Fibroblast of villous mesenchyme (primary cell): ENCODE results near the gene STXBP6. TPM values are rescaled to one million over a fixed set of nuclear protein-coding genes. Genes with fewer than 3 reads are reported as not detected.

ENCODE experiments used
- DNase-seq: peaks from one replicate; pipeline ENCODE4 v3.0.0-alpha.2; 2010; ENCODE audit warnings: low read depth
- H3K4me3 ChIP-seq: 2 replicates; pipeline ENCODE4 v1.5.1; 2011; ENCODE audit warnings: low read depth, mild to moderate bottlenecking, low read length
- CTCF ChIP-seq: IDR thresholded peaks from 2 replicates; pipeline ENCODE4 v1.5.1; 2012; ENCODE audit warnings: low read depth, mild to moderate bottlenecking, low read length; ENCODE audit not compliant: insufficient read depth
- total RNA-seq: library from RNA; depleted of rRNA; stranded (reverse); fragments of >200 nt; gene quantifications from 2 replicates; pipeline ENCODE4 v1.2.3, GENCODE V29; 2012

Gene STXBP6
- total RNA-seq, 1 donor, result 4.7 TPM

DNA sequence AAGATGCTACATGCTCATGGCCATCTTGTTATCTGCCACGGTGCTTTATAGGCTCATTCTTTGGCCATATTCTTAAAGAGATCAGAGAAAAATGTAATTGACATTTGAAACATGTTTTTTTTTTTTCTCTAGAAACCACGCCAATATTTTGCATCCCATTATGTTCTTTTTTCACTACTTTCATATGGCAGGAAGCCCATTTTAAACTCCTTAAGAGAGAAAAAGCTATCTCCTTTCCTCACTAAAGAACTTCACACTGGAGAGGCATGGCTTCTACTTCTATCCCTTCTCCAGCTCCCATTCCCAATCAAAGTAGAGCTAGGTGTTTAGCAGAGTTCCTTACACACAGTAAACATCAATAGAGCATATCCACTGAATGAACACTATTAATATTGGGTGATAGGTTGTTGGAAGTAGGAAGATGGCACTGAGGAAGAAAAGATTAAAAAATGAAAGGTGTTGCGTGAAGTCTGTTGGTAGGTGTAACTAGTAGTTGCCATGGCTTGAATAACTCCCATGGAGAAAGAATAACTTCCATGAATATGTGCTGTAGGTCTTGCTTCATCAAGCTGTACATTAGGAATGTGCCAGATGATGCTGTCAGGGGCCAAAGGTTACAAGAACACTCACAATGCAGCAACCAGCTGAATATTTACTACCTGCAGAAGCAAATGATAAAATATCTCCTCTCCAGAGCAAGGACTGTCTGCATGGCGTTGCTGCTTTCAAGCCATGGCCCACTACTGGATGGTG is 178.8 kb downstream of the STXBP6 start:
- no peak for TF ChIP-seq CTCF
- peak; percentile 34 for DNase-seq
- no peak overlapping the region for H3K4me3 ChIP-seq

- DNase-seq, result no peak
- H3K4me3 ChIP-seq, result no peak overlapping the region
- TF ChIP-seq CTCF, result no peak
These were observed 181.6 kb downstream of the STXBP6 start for GRCh38 chr14:24868389-24868788.

- no peak overlapping the region for H3K4me3 ChIP-seq
- DNase-seq, result no peak
- TF ChIP-seq CTCF, result no peak
These were observed 183.8 kb downstream of the STXBP6 start for GRCh38 chr14:24866067-24866639.

- TF ChIP-seq CTCF, result no peak
- DNase-seq, result no peak
- H3K4me3 ChIP-seq, result no peak overlapping the region
These were observed 185.8 kb downstream of the STXBP6 start for GRCh38 chr14:24863968-24864684.

DNA sequence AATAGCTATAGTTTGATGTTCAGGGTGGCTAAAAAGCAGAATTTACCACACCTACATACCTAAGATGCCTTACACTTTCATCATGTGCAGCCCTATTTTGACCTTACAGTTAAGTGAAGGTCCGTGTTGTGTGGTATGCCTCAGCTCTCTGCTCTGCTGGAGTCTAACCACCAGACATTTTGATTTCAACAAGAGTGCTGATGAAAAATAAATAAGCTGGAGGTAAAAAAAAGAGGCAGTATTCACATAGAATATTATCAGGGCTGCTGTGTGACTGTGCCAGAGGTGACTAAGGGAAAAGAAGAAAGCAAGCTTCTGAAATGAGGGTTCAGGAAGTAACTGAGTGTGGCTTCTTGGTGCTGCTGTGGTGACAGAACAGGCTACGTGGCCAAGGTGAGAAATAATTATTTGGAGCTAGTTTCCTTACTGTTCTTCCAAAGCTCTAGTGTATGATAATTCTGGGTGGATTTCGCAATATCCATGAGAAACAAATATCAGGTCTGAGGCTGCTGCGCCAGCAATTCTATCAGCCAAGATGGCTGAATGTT is 188.8 kb downstream of the STXBP6 start:
- no peak overlapping the region for H3K4me3 ChIP-seq
- no peak for DNase-seq
- TF ChIP-seq CTCF, result no peak

GRCh38 chr14:24859559-24859958 is 190.4 kb downstream of the STXBP6 start:
- no peak overlapping the region for H3K4me3 ChIP-seq
- TF ChIP-seq CTCF, result no peak
- DNase-seq, result no peak
